ENCODE data around the gene MS4A15. TPM values are rescaled to one million over a fixed set of nuclear protein-coding genes. Genes with fewer than 3 reads are reported as not detected.

The MS4A15 gene
- polyA plus RNA-seq, 3 donors = not detected

DNA sequence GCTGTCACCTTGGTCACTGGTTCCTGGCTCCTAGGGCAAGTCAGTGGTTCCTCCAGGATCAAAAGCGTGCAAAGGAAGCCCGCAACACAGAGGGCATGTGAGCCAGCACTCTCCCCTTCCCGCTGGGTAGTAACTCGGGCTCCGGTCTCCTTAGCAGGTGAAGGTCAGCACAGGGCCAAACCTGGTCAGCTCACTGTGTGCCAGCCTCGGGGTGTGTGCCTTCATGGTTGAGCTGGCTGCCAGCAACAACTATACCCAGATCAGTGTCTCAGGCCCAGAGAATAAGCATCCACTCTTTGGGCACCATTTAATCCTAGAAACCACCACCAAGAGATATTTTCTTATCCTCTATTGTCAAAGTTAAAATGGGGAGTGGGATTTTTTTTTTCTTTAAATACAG lies 69.1 kb downstream of the MS4A15 start:
- DNase-seq (ENCODE audit: extremely low read depth in 1 of 11, low read depth in 9 of 11, low spot score in 4 of 11) = no peak

Other genes starting within 250 kb of the MS4A15 start
- gene MS4A13, start 241.5 kb upstream of the MS4A15 start, polyA plus RNA-seq (ENCODE audit: insufficient read length in 3 of 3) = not detected
- gene MS4A8, start 57.3 kb upstream of the MS4A15 start, polyA plus RNA-seq (ENCODE audit: insufficient read length in 3 of 3) = under 1 TPM in 1 of 3 donors, not detected in 2; 0.20 TPM
- gene MS4A18, start 32.1 kb upstream of the MS4A15 start, polyA plus RNA-seq (ENCODE audit: insufficient read length in 3 of 3) = not detected
- gene MS4A10, start 28.5 kb downstream of the MS4A15 start, polyA plus RNA-seq (ENCODE audit: insufficient read length in 3 of 3) = under 1 TPM; 0.13 to 0.21 (median 0.19) TPM
- gene CCDC86, start 85.2 kb downstream of the MS4A15 start, polyA plus RNA-seq (ENCODE audit: insufficient read length in 3 of 3) = 10 to 100 TPM; 15.2 to 22.0 (median 19.2) TPM
- under 1 TPM; 0.09 to 0.23 (median 0.20) TPM for gene PTGDR2, start 99.1 kb downstream of the MS4A15 start, polyA plus RNA-seq (ENCODE audit: insufficient read length in 3 of 3)
- gene ZP1, start 110.7 kb downstream of the MS4A15 start, polyA plus RNA-seq (ENCODE audit: insufficient read length in 3 of 3) = under 1 TPM in 2 of 3 donors, not detected in 1; 0.12 to 0.32 TPM
- gene PRPF19, start 149.7 kb downstream of the MS4A15 start, polyA plus RNA-seq (ENCODE audit: insufficient read length in 3 of 3) = 100 to 1,000 TPM; 120 to 148 (median 134) TPM
- gene TMEM109, start 157.3 kb downstream of the MS4A15 start, polyA plus RNA-seq (ENCODE audit: insufficient read length in 3 of 3) = 10 to 100 TPM; 80.1 to 96.6 (median 86.7) TPM
- gene TMEM132A, start 167.6 kb downstream of the MS4A15 start, polyA plus RNA-seq (ENCODE audit: insufficient read length in 3 of 3) = 10 to 100 TPM; 49.2 to 90.8 (median 83.4) TPM
- 10 to 100 TPM; 14.2 to 19.1 (median 18.5) TPM for gene SLC15A3, start 195.3 kb downstream of the MS4A15 start, polyA plus RNA-seq (ENCODE audit: insufficient read length in 3 of 3)
- 1 to 10 TPM in 2 of 3 donors, under 1 TPM in 1; 0.95 to 1.5 (median 1.4) TPM for gene CD6, start 214.8 kb downstream of the MS4A15 start, polyA plus RNA-seq (ENCODE audit: insufficient read length in 3 of 3)